Mucosa of stomach (tissue), 1 donor: ENCODE measurements around the gene GAMT.

Source experiments
- H3K27me3 ChIP-seq: one replicate; pipeline ENCODE4 v1.7.0; 2013; ENCODE audit warnings: mild to moderate bottlenecking, low read length; ENCODE audit not compliant: control insufficient read depth, insufficient read depth
- H3K36me3 ChIP-seq: one replicate; pipeline ENCODE4 v1.7.0; 2013; ENCODE audit warnings: low read length; ENCODE audit not compliant: control insufficient read depth, insufficient read depth
- H3K4me1 ChIP-seq: one replicate; pipeline ENCODE4 v1.7.0; 2013; ENCODE audit warnings: mild to moderate bottlenecking, low read length; ENCODE audit not compliant: control insufficient read depth, insufficient read depth
- H3K4me3 ChIP-seq: one replicate; pipeline ENCODE4 v1.7.0; 2013; ENCODE audit warnings: low read length
- H3K9ac ChIP-seq: one replicate; pipeline ENCODE4 v1.7.0; 2013; ENCODE audit warnings: mild to moderate bottlenecking, low read length, moderate library complexity
- H3K9me3 ChIP-seq: one replicate; pipeline ENCODE4 v1.7.0; 2013; ENCODE audit warnings: mild to moderate bottlenecking, low read length, moderate library complexity; ENCODE audit not compliant: control insufficient read depth
- donor health status: Pancreatic carcinoma.

The GAMT gene

GRCh38 chr19:1411255-1412191, 10.2 kb upstream of the GAMT start:
- Histone ChIP-seq H3K36me3 (no peaks in the 10 kb centered on the region), H3K9me3 (no peaks in the 10 kb centered on the region), H3K9ac (peak overlapping the region; percentile 1), H3K4me1 (peaks cover 57% of the 10 kb centered on the region), H3K27me3 (no peaks in the 10 kb centered on the region), H3K4me3 (no peak overlapping the region)

GRCh38 chr19:1410789-1411188, 9.4 kb upstream of the GAMT start:
- no peak overlapping the region for H3K4me3 ChIP-seq
- no peaks in the 10 kb centered on the region for H3K36me3 ChIP-seq
- H3K9me3 ChIP-seq = no peaks in the 10 kb centered on the region
- peak overlapping the region; percentile 15 for H3K9ac ChIP-seq
- H3K4me1 ChIP-seq = peaks cover 49% of the 10 kb centered on the region
- no peaks in the 10 kb centered on the region for H3K27me3 ChIP-seq

- no peaks in the 10 kb centered on the region for H3K36me3 ChIP-seq
- peak overlapping the region; percentile 34 for H3K9ac ChIP-seq
- H3K4me1 ChIP-seq = peaks cover 44% of the 10 kb centered on the region
- no peaks in the 10 kb centered on the region for H3K9me3 ChIP-seq
- H3K4me3 ChIP-seq = no peak overlapping the region
- H3K27me3 ChIP-seq = no peaks in the 10 kb centered on the region
Measured at GRCh38 chr19:1410136-1410786, 8.9 kb upstream of the GAMT start.

- Histone ChIP-seq H3K9ac (peak overlapping the region; percentile 87), H3K36me3 (no peaks in the 10 kb centered on the region), H3K4me1 (peaks cover 38% of the 10 kb centered on the region), H3K9me3 (no peaks in the 10 kb centered on the region), H3K27me3 (no peaks in the 10 kb centered on the region), H3K4me3 (peak overlapping the region; percentile 45)
Measured at GRCh38 chr19:1409204-1410005, 8.1 kb upstream of the GAMT start.

- Histone ChIP-seq H3K4me3 (peak overlapping the region; percentile 45), H3K4me1 (peaks cover 38% of the 10 kb centered on the region), H3K9me3 (no peaks in the 10 kb centered on the region), H3K9ac (peak overlapping the region; percentile 87), H3K36me3 (no peaks in the 10 kb centered on the region), H3K27me3 (no peaks in the 10 kb centered on the region)
Measured at GRCh38 chr19:1408300-1409203, 7.2 kb upstream of the GAMT start.

GRCh38 chr19:1407528-1408299, 6.4 kb upstream of the GAMT start, which contains the start of gene DAZAP1:
DAZAP1 (plus strand) TSS chr19:1407586; CDS start chr19:1407774, 188 bp downstream.
- Histone ChIP-seq H3K9me3 (no peaks in the 10 kb centered on the region), H3K36me3 (no peaks in the 10 kb centered on the region), H3K4me3 (peak within 1 kb of the TSS; percentile 56), H3K9ac (peak within 1 kb of the TSS; percentile 87), H3K4me1 (peaks cover 38% of the 10 kb centered on the region), H3K27me3 (peaks cover 1% of the 10 kb centered on the region)

GRCh38 chr19:1406774-1407527, 5.6 kb upstream of the GAMT start:
- Histone ChIP-seq H3K9ac (peak overlapping the region; percentile 59), H3K4me1 (peaks cover 30% of the 10 kb centered on the region), H3K9me3 (no peaks in the 10 kb centered on the region), H3K27me3 (peaks cover 3% of the 10 kb centered on the region), H3K36me3 (no peaks in the 10 kb centered on the region), H3K4me3 (peak overlapping the region; percentile 56)

GRCh38 chr19:1402411-1403070, 1.2 kb upstream of the GAMT start:
- Histone ChIP-seq H3K4me3 (no peak overlapping the region), H3K4me1 (peaks cover 13% of the 10 kb centered on the region), H3K9me3 (no peaks in the 10 kb centered on the region), H3K27me3 (peaks cover 3% of the 10 kb centered on the region), H3K9ac (no peak overlapping the region), H3K36me3 (no peaks in the 10 kb centered on the region)

GRCh38 chr19:1401889-1402217, 511 bp upstream of the GAMT start:
- Histone ChIP-seq H3K4me1 (peaks cover 13% of the 10 kb centered on the region), H3K36me3 (no peaks in the 10 kb centered on the region), H3K9me3 (no peaks in the 10 kb centered on the region), H3K27me3 (peaks cover 3% of the 10 kb centered on the region), H3K9ac (no peak overlapping the region), H3K4me3 (no peak overlapping the region)
